Keratinocyte (primary cell): ENCODE data around the gene SLX4IP. TPM values are rescaled to one million over a fixed set of nuclear protein-coding genes. Genes with fewer than 3 reads are reported as not detected.
"Not testable (repeated sequence)": the region's sequence is repeated elsewhere in the genome, so short reads cannot be mapped to it uniquely, and the experiment has no call there.

Experiments used
- DNase-seq: peaks from one replicate; pipeline ENCODE4 v3.0.0-alpha.2; 2011; ENCODE audit warnings: low read depth, missing footprints, low spot score
- FAIRE-seq: peaks from 2 replicates; lab custom pipeline; 2011; peaks lifted over from hg19 to GRCh38; lab: Jason Lieb, UNC
- H2AFZ ChIP-seq: 2 replicates; pipeline ENCODE4 v1.6.0; 2012; ENCODE audit warnings: low read length, control low read depth, inconsistent platforms; ENCODE audit not compliant: control insufficient read depth
- H3K27ac ChIP-seq: 2 replicates; pipeline ENCODE4 v1.5.1; 2011; ENCODE audit warnings: low read length; ENCODE audit not compliant: control insufficient read depth, insufficient read depth
- H3K27me3 ChIP-seq: 3 replicates; pipeline ENCODE4 v1.6.0; 2011; ENCODE audit warnings: low read length; ENCODE audit not compliant: control insufficient read depth, insufficient read depth; ENCODE audit errors: extremely low read depth
- H3K36me3 ChIP-seq, 2 experiments: 2 replicates in 1 of 2; 3 replicates in 1 of 2; pipeline ENCODE4 v1.5.1; 2011; ENCODE audit warnings: low read length in 2 of 2, mild to moderate bottlenecking in 1 of 2; ENCODE audit not compliant: control insufficient read depth in 2 of 2, insufficient read depth in 2 of 2; ENCODE audit errors: extremely low read depth in 1 of 2
- H3K4me1 ChIP-seq: 3 replicates; pipeline ENCODE4 v1.5.1; 2011; ENCODE audit warnings: low read length; ENCODE audit not compliant: control insufficient read depth, insufficient read depth; ENCODE audit errors: extremely low read depth
- H3K4me2 ChIP-seq: 3 replicates; pipeline ENCODE4 v1.6.0; 2011; ENCODE audit warnings: low read depth, low read length; ENCODE audit not compliant: control insufficient read depth, insufficient read depth; ENCODE audit errors: extremely low read depth
- H3K4me3 ChIP-seq, 3 experiments: fragments of 200-600 bp in 1 of 3; sonication (generic) in 1 of 3; 2 replicates in 2 of 3; 3 replicates in 1 of 3; pipeline ENCODE4 v1.5.1; 2011 to 2016; ENCODE audit warnings: low read length in 3 of 3, mild to moderate bottlenecking in 3 of 3, control low read depth in 2 of 3, inconsistent platforms in 1 of 3, low read depth in 1 of 3, mixed read lengths in 1 of 3, mixed run types in 1 of 3, moderate library complexity in 1 of 3; ENCODE audit not compliant: control insufficient read depth in 2 of 3, insufficient read depth in 2 of 3; ENCODE audit errors: extremely low read depth in 1 of 3
- H3K79me2 ChIP-seq: 2 replicates; pipeline ENCODE4 v1.6.0; 2012; ENCODE audit warnings: low read length; ENCODE audit not compliant: control insufficient read depth, insufficient read depth
- H3K9ac ChIP-seq: 3 replicates; pipeline ENCODE4 v1.6.0; 2011; ENCODE audit warnings: low read length; ENCODE audit not compliant: control insufficient read depth, insufficient read depth; ENCODE audit errors: extremely low read depth
- H3K9me1 ChIP-seq: 3 replicates; pipeline ENCODE4 v1.6.0; 2011; ENCODE audit warnings: low read length; ENCODE audit not compliant: control insufficient read depth, insufficient read depth; ENCODE audit errors: extremely low read depth
- H3K9me3 ChIP-seq: 2 replicates; pipeline ENCODE4 v1.5.1; 2012; ENCODE audit warnings: low read depth, low read length; ENCODE audit not compliant: control insufficient read depth
- H4K20me1 ChIP-seq: 3 replicates; pipeline ENCODE4 v1.6.0; 2011; ENCODE audit warnings: low read length; ENCODE audit not compliant: control insufficient read depth, insufficient read depth; ENCODE audit errors: extremely low read depth
- EZH2 ChIP-seq: IDR thresholded peaks from one replicate; pipeline ENCODE4 v1.6.1; 2012; ENCODE audit warnings: inconsistent platforms, mild to moderate bottlenecking, low read length, moderate library complexity
- dilution Hi-C: fragments of 300-500 bp; cut with MboI; formaldehyde crosslinking; loops from one replicate; pipeline ENCODE4 v1.7.0; 2020; ENCODE audit warnings: low sequenced_read_pairs; ENCODE audit not compliant: extremely low pct_ligation_motif_present
- polyA plus RNA-seq, 5 experiments: library from polyadenylated mRNA; depleted of rRNA in 3 of 5; stranded (reverse) in 3 of 5; stranded (forward) in 1 of 5; unstranded in 1 of 5; fragments of >200 nt; gene quantifications; 1 replicate in 1 of 5; 2 replicates in 3 of 5; 3 replicates in 1 of 5; pipeline versions ENCODE4 v1.2.1 to v1.2.3, GENCODE V29; 2011 to 2012; ENCODE audit warnings: missing spikeins in 2 of 5, low read depth in 1 of 5, low replicate concordance in 1 of 5
- TF ChIP-seq, protein P1 (sequence below), 3 experiments: IDR thresholded peaks in 1 of 3; conservative IDR thresholded peaks in 1 of 3; optimal IDR thresholded peaks in 1 of 3; 2 replicates in 2 of 3; 3 replicates in 1 of 3; pipeline versions ENCODE3 to v1.5.1; 2011; ENCODE audit warnings: low read length in 3 of 3, mild to moderate bottlenecking in 3 of 3, moderate library complexity in 2 of 3, control low read depth in 1 of 3, inconsistent platforms in 1 of 3; ENCODE audit not compliant: insufficient read depth in 2 of 3; ENCODE audit errors: extremely low read depth in 1 of 3

Gene SLX4IP
- polyA plus RNA-seq, 1 donor (not counting 4 experiments of a cell fraction or from before 2014, with no cell fraction given) = 3.0 TPM

DNA sequence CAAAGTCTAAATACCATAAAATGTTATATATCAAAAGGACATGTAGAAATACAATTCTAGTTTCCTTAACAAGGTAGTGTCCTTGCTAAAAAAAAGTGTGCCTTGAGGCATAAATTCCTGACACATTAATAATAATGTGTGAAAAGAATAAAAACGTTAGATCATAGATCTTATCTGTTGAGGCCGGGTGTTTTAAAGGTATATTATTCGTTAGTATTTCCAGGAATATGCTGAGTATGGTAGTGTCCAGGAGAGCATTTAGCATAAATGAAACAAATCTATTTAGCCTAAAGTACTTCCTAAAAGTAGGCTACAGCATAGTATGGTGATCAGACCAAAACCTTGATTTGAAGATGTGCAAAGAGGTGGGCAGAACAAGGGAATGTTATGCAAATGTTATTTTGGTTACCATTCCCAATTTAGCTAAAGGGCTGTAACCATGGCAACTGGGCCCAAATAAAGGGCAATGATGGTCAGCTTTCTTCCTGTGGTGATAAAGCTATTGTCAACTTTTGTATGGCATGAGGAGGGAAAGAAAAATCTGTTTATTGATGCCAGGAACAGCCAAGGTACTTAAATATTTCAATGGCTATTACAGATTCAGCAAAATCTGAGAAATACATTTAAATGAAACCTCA lies 20.0 kb upstream of the SLX4IP start:
- peak overlapping the region in 2 of 3 experiments; percentile 36 to 44 for H3K4me3 ChIP-seq
- FAIRE-seq = peak; percentile 88
- dilution Hi-C loops = no loop called here
- peak overlapping the region; percentile 84 for H3K27ac ChIP-seq
- no peaks in the 10 kb centered on the region for H3K9me3 ChIP-seq
- H3K27me3 ChIP-seq = no peaks in the 10 kb centered on the region
- H3K4me1 ChIP-seq = peaks cover 38% of the 10 kb centered on the region
- H3K4me2 ChIP-seq = peak overlapping the region; percentile 77
- peaks cover 26% of the 10 kb centered on the region for H3K79me2 ChIP-seq
- peak overlapping the region; percentile 51 for H3K9ac ChIP-seq
- peaks cover 5 to 17% of the 10 kb centered on the region in 2 experiments for H3K36me3 ChIP-seq
- no peaks in the 10 kb centered on the region for H3K9me1 ChIP-seq
- TF ChIP-seq EZH2 = no peak
- H4K20me1 ChIP-seq = no peaks in the 10 kb centered on the region
- H2AFZ ChIP-seq = peak overlapping the region; percentile 2
- DNase-seq = peak; percentile 62

GRCh38 chr20:10417218-10417617 lies 17.9 kb upstream of the SLX4IP start:
- H3K79me2 ChIP-seq = peaks cover 36% of the 10 kb centered on the region
- H4K20me1 ChIP-seq, H3K27me3 ChIP-seq, H3K4me3 ChIP-seq, DNase-seq, dilution Hi-C loops, H3K9me1 ChIP-seq, H3K9ac ChIP-seq, H3K9me3 ChIP-seq, H2AFZ ChIP-seq, H3K27ac ChIP-seq: not testable (repeated sequence)
- H3K36me3 ChIP-seq = peaks cover 7 to 19% of the 10 kb centered on the region in 2 experiments
- H3K4me2 ChIP-seq = peak overlapping the region; percentile 83
- peak; percentile 5 for FAIRE-seq
- H3K4me1 ChIP-seq = peaks cover 43% of the 10 kb centered on the region

DNA sequence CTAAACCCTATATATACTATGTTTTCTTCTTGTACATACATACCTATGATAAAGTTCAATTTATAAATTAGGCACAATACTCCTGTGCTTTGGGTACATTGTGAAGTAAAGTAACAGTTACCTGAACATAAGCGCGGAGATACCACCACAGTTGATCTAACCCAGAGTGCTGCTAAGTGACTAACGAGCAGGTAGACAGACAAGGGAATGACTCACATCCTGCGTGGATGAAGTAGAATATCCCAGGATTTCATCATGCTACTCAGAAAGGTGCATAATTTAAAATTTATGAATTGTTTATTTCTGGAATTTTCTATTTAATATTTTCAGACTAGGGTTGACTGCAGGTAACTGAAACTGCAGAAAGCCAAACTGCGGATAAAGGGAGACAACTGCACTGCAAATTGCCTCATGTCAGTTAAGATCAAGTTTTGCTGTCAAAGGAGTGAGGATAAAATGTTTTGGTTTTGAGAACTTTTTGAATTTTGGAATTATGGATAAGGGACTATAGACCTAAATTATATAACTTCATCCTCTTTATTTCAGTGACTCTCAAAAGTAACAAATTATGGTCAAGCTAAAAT lies 15.5 kb upstream of the SLX4IP start:
- Histone ChIP-seq H3K9ac (peak overlapping the region; percentile 76), H3K27ac (peak overlapping the region; percentile 94), H3K9me3 (no peaks in the 10 kb centered on the region), H3K79me2 (peaks cover 51% of the 10 kb centered on the region), H3K4me1 (peaks cover 36% of the 10 kb centered on the region), H3K36me3 (peaks cover 2 to 11% of the 10 kb centered on the region in 2 experiments), H3K27me3 (no peaks in the 10 kb centered on the region), H4K20me1 (no peaks in the 10 kb centered on the region), H3K4me3 (peak overlapping the region in 2 of 3 experiments; percentile 57 to 70), H2AFZ (no peak overlapping the region), H3K9me1 (no peaks in the 10 kb centered on the region), H3K4me2 (peak overlapping the region; percentile 83)
- FAIRE-seq (peak; percentile 97), DNase-seq (peak; percentile 56)
- dilution Hi-C loops = no loop called here
- TF ChIP-seq, protein P1, sequence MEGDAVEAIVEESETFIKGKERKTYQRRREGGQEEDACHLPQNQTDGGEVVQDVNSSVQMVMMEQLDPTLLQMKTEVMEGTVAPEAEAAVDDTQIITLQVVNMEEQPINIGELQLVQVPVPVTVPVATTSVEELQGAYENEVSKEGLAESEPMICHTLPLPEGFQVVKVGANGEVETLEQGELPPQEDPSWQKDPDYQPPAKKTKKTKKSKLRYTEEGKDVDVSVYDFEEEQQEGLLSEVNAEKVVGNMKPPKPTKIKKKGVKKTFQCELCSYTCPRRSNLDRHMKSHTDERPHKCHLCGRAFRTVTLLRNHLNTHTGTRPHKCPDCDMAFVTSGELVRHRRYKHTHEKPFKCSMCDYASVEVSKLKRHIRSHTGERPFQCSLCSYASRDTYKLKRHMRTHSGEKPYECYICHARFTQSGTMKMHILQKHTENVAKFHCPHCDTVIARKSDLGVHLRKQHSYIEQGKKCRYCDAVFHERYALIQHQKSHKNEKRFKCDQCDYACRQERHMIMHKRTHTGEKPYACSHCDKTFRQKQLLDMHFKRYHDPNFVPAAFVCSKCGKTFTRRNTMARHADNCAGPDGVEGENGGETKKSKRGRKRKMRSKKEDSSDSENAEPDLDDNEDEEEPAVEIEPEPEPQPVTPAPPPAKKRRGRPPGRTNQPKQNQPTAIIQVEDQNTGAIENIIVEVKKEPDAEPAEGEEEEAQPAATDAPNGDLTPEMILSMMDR (optimal IDR thresholded peaks at IDR 0.05 in 1 of 3, IDR thresholded peaks at IDR 0.05 in 1 of 3, conservative IDR thresholded peaks at IDR 0.05 in 1 of 3; ENCODE audit: extremely low read depth in 1 of 3, insufficient read depth in 2 of 3, low read length in 3 of 3) = no peak
- no peak for TF ChIP-seq EZH2
